Endothelial cell of umbilical vein (primary cell): ENCODE results near the gene SULT1A2. TPM values are rescaled to one million over a fixed set of nuclear protein-coding genes. Genes with fewer than 3 reads are reported as not detected.
"Not testable (repeated sequence)": the region's sequence is repeated elsewhere in the genome, so short reads cannot be mapped to it uniquely, and the experiment has no call there.

Experiments
- BruUV-seq: library from RNA; stranded (reverse); fragments of 400-500 nt; replicated peaks from 2 replicates; lab custom pipeline; 2021; lab: Mats Ljungman, UMichigan
- CTCF ChIA-PET: fragments of 300-600, 350-600 bp; sonication (Branson Sonifier 250); formaldehyde crosslinking; loops from one replicate; lab custom pipeline; 2021; ENCODE audit warnings: antibody characterized with exemption, inconsistent platforms; lab: Charles Lee
- POLR2A ChIA-PET: fragments of 300-600, 350-600 bp; sonication (Branson Sonifier 250); formaldehyde crosslinking; loops from one replicate; lab custom pipeline; 2021; ENCODE audit warnings: antibody characterized with exemption, inconsistent platforms; lab: Charles Lee
- DNase-seq: peaks from one replicate; pipeline ENCODE4 v3.0.0-alpha.2; 2011; ENCODE audit warnings: low read depth, low spot score
- FAIRE-seq: peaks from 2 replicates; lab custom pipeline; 2011; peaks lifted over from hg19 to GRCh38; lab: Jason Lieb, UNC
- H2AFZ ChIP-seq: 2 replicates; pipeline ENCODE4 v1.6.0; 2012; ENCODE audit warnings: low read depth, low read length, control low read depth, inconsistent platforms
- H3K27ac ChIP-seq: 2 replicates; pipeline ENCODE4 v1.5.1; 2011; ENCODE audit warnings: low read depth, mild to moderate bottlenecking, control low read depth, low read length, moderate library complexity; ENCODE audit not compliant: insufficient read depth
- H3K27me3 ChIP-seq, 2 experiments: 2 replicates each; pipeline versions ENCODE4 v1.6.0 to v1.6.1; 2011; ENCODE audit warnings: low read length in 2 of 2, mixed read lengths in 1 of 2; ENCODE audit not compliant: control insufficient read depth in 2 of 2, insufficient read depth in 2 of 2
- H3K36me3 ChIP-seq, 2 experiments: 2 replicates in 1 of 2; 3 replicates in 1 of 2; pipeline ENCODE4 v1.5.1; 2011; ENCODE audit warnings: low read length in 2 of 2, mild to moderate bottlenecking in 1 of 2, moderate library complexity in 1 of 2; ENCODE audit not compliant: control insufficient read depth in 2 of 2, insufficient read depth in 2 of 2; ENCODE audit errors: extremely low read depth in 1 of 2
- H3K4me1 ChIP-seq: 3 replicates; pipeline ENCODE4 v1.5.1; 2011; ENCODE audit warnings: mild to moderate bottlenecking, low read length; ENCODE audit not compliant: control insufficient read depth, insufficient read depth; ENCODE audit errors: extremely low read depth
- H3K4me2 ChIP-seq: 2 replicates; pipeline ENCODE4 v1.6.1; 2011; ENCODE audit warnings: low read length, control low read depth, mixed read lengths; ENCODE audit not compliant: insufficient read depth
- H3K4me3 ChIP-seq, 3 experiments: fragments of 200-600 bp in 1 of 3; sonication (generic), shearing (Covaris generic) in 1 of 3; replicated peaks in 1 of 3; 2 replicates each; pipeline ENCODE4 v1.5.1; 2011 to 2016; ENCODE audit warnings: control low read depth in 3 of 3, low read length in 3 of 3, mild to moderate bottlenecking in 2 of 3, inconsistent platforms in 1 of 3, low read depth in 1 of 3, moderate library complexity in 1 of 3; ENCODE audit not compliant: insufficient read depth in 1 of 3
- H3K79me2 ChIP-seq: 2 replicates; pipeline ENCODE4 v1.6.0; 2012; ENCODE audit warnings: low read length, inconsistent platforms; ENCODE audit not compliant: control insufficient read depth, insufficient read depth
- H3K9ac ChIP-seq: replicated peaks from 2 replicates; pipeline ENCODE3; 2011; ENCODE audit warnings: low read length, control low read depth; ENCODE audit not compliant: insufficient read depth; ENCODE audit errors: extremely low read depth
- H3K9me1 ChIP-seq: replicated peaks from 3 replicates; pipeline ENCODE4 v1.6.0; 2011; ENCODE audit warnings: mild to moderate bottlenecking, low read length; ENCODE audit not compliant: control insufficient read depth, insufficient read depth; ENCODE audit errors: extremely low read depth
- H3K9me3 ChIP-seq: replicated peaks from 2 replicates; pipeline ENCODE4 v1.5.1; 2012; ENCODE audit warnings: low read length, inconsistent platforms; ENCODE audit not compliant: control insufficient read depth, insufficient read depth
- H4K20me1 ChIP-seq: replicated peaks from 2 replicates; pipeline ENCODE3; 2011; ENCODE audit warnings: mild to moderate bottlenecking, low read length; ENCODE audit not compliant: control insufficient read depth, insufficient read depth; ENCODE audit errors: extremely low read depth
- EZH2 ChIP-seq: IDR thresholded peaks from 2 replicates; pipeline ENCODE4 v1.6.1; 2012; ENCODE audit warnings: borderline replicate concordance, low read depth, mild to moderate bottlenecking, moderate library complexity, low read length, inconsistent platforms; ENCODE audit not compliant: severe bottlenecking
- FOS ChIP-seq: IDR thresholded peaks from 2 replicates; pipeline ENCODE4 v1.6.1; 2011; ENCODE audit warnings: mild to moderate bottlenecking, low read length, moderate library complexity, borderline replicate concordance; ENCODE audit not compliant: insufficient read depth
- GATA2 ChIP-seq: IDR thresholded peaks from 2 replicates; pipeline ENCODE4 v1.7.0; 2011; ENCODE audit warnings: low read depth, mild to moderate bottlenecking, moderate library complexity, mixed read lengths, low read length; ENCODE audit not compliant: insufficient read length, insufficient read depth
- JUN ChIP-seq: IDR thresholded peaks from 2 replicates; pipeline ENCODE4 v1.6.1; 2011; ENCODE audit warnings: borderline replicate concordance, low read depth; ENCODE audit not compliant: insufficient read length, insufficient read depth
- MYC ChIP-seq: IDR thresholded peaks from one replicate; pipeline ENCODE4 v1.6.1; 2011; ENCODE audit warnings: mild to moderate bottlenecking, low read depth, low read length
- POLR2A ChIP-seq: IDR thresholded peaks from 2 replicates; pipeline ENCODE4 v1.6.1; 2012; ENCODE audit warnings: low read depth, mild to moderate bottlenecking, control low read depth, low read length
- POLR2AphosphoS5 ChIP-seq: IDR thresholded peaks from 2 replicates; pipeline ENCODE4 v1.6.1; 2012; ENCODE audit warnings: low read depth, mild to moderate bottlenecking, control low read depth, low read length, moderate library complexity; ENCODE audit not compliant: insufficient read depth
- dilution Hi-C: fragments of 300-500 bp; cut with MboI; formaldehyde crosslinking; loops from one replicate; pipeline ENCODE4 v1.15.0; 2019; ENCODE audit warnings: low sequenced_read_pairs; ENCODE audit not compliant: extremely low pct_ligation_motif_present
- intact Hi-C: fragments of 100-400 bp; cut with micrococcal nuclease; formaldehyde crosslinking; loops from one replicate; pipeline ENCODE4 v1.10.0; 2022
- polyA plus RNA-seq, 4 experiments: library from polyadenylated mRNA; depleted of rRNA in 3 of 4; stranded (reverse) in 3 of 4; unstranded in 1 of 4; fragments of >200 nt; gene quantifications; 2 replicates each; pipeline versions ENCODE4 v1.2.1 to v1.2.3, GENCODE V29; 2011 to 2012; ENCODE audit warnings: missing spikeins in 1 of 4
- total RNA-seq: library from RNA; stranded (reverse); gene quantifications from 2 replicates; pipeline ENCODE4 v1.2.3, GENCODE V29; 2021
- TF ChIP-seq, protein P1 (sequence below): IDR thresholded peaks from 2 replicates; pipeline ENCODE4 v1.6.1; 2011; ENCODE audit not compliant: insufficient read depth, insufficient read length
- TF ChIP-seq, protein P2 (sequence below), 2 donors: IDR thresholded peaks; 1 replicate in 1 of 2; 2 replicates in 1 of 2; pipeline ENCODE4 v1.5.1; 2011; ENCODE audit warnings: low read length in 2 of 2, mild to moderate bottlenecking in 2 of 2, moderate library complexity in 2 of 2, control low read depth in 1 of 2, inconsistent platforms in 1 of 2, low read depth in 1 of 2; ENCODE audit not compliant: insufficient read depth in 1 of 2; ENCODE audit errors: extremely low read depth in 1 of 2

SULT1A2 gene
- total and polyA plus RNA-seq, 2 donors (not counting 3 experiments of a cell fraction or from before 2014, with no cell fraction given) = not detected

DNA sequence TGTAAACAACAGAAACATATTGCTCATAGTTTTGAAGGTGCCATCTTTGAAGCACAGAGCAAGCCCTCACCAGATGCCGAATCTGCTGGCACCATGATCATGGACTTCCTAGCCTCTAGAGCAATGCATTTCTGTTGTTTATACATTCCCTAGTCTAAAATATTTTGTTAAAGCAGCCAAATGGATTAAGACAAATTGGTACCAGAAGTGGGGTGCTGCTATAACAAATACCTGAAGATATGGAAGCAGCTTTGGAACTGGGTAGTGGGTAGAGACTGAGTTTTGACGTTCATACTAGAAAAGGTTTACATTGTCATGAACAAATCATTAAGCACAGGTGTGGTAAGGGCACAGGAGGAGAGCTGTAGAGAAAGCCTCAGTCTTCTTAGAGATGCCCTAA is 29.6 kb downstream of the SULT1A2 start:
- no peak overlapping the region for H2AFZ ChIP-seq
- intact Hi-C loops (no loop called here), dilution Hi-C loops (no loop called here)
- BruUV-seq = no TSS peak
- peak; percentile 31 for FAIRE-seq
- no peak overlapping the region for H3K9ac ChIP-seq
- H3K27me3 ChIP-seq = no peaks in the 10 kb centered on the region
- H3K27ac ChIP-seq = no peak overlapping the region
- ChIA-PET POLR2A (no interaction called here), CTCF (no interaction called here)
- TF ChIP-seq, protein P1, sequence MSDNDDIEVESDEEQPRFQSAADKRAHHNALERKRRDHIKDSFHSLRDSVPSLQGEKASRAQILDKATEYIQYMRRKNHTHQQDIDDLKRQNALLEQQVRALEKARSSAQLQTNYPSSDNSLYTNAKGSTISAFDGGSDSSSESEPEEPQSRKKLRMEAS = no peak
- TF ChIP-seq POLR2AphosphoS5 (no peak), JUN (no peak), POLR2A (no peak), EZH2 (no peak), GATA2 (no peak), FOS (no peak), MYC (no peak)
- TF ChIP-seq, protein P2, sequence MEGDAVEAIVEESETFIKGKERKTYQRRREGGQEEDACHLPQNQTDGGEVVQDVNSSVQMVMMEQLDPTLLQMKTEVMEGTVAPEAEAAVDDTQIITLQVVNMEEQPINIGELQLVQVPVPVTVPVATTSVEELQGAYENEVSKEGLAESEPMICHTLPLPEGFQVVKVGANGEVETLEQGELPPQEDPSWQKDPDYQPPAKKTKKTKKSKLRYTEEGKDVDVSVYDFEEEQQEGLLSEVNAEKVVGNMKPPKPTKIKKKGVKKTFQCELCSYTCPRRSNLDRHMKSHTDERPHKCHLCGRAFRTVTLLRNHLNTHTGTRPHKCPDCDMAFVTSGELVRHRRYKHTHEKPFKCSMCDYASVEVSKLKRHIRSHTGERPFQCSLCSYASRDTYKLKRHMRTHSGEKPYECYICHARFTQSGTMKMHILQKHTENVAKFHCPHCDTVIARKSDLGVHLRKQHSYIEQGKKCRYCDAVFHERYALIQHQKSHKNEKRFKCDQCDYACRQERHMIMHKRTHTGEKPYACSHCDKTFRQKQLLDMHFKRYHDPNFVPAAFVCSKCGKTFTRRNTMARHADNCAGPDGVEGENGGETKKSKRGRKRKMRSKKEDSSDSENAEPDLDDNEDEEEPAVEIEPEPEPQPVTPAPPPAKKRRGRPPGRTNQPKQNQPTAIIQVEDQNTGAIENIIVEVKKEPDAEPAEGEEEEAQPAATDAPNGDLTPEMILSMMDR (IDR thresholded peaks at IDR 0.05; ENCODE audit: extremely low read depth in 1 of 2, insufficient read depth in 1 of 2, low read depth in 1 of 2, low read length in 2 of 2) = no peak
- no peaks in the 10 kb centered on the region for H3K4me1 ChIP-seq
- H3K9me3 ChIP-seq = no peaks in the 10 kb centered on the region
- DNase-seq = no peak
- H3K4me2 ChIP-seq = no peak overlapping the region
- no peak overlapping the region for H3K4me3 ChIP-seq
- H3K36me3 ChIP-seq = no peaks in the 10 kb centered on the region
- H3K9me1 ChIP-seq = no peaks in the 10 kb centered on the region
- H3K79me2 ChIP-seq = no peaks in the 10 kb centered on the region
- no peaks in the 10 kb centered on the region for H4K20me1 ChIP-seq

DNA sequence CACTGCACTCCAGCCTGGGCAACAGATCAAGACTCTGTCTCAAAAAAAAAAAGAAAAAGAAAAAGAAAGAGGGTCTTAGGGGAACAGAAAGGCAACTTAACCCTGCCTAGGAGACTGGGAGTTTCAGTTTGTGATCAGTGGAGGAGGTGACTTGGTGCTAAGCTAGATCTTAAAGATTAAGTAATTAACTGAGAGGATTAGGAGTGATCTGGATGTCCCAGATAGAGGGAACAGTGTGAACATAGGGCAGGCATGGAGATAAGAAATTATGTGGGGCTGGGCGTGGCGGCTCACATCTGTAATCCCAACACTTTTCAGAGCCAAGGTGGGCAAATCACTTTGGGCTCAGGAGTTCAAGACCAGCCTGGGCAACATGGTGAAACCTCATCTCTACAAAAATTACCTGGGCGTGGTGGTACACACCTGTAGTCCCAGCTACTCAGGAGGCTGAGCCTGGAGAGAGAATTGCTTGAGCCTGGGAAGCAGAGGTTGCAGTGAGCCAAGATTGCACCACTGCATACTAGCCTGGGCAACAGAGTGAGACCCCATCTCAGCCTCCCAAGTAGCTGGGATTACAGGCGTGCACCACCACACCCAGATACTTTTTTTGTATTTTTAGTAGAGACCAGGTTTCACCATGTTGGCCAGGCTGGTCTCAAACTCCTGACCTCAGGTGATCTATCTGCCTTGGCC is 30.5 kb downstream of the SULT1A2 start:
- H3K27ac ChIP-seq, H3K9ac ChIP-seq, H4K20me1 ChIP-seq, dilution Hi-C loops, H3K4me1 ChIP-seq, CTCF ChIA-PET, H3K27me3 ChIP-seq, POLR2A ChIA-PET, H3K9me1 ChIP-seq, H2AFZ ChIP-seq, H3K36me3 ChIP-seq, intact Hi-C loops, H3K4me3 ChIP-seq, DNase-seq, H3K9me3 ChIP-seq, H3K4me2 ChIP-seq, H3K79me2 ChIP-seq, BruUV-seq, FAIRE-seq: not testable (repeated sequence)
